ACC112 (cell line): ENCODE results near the gene ZFC3H1.

Source experiments
- H2AFZ ChIP-seq: fragments of 200-600 bp; sonication (generic); one replicate; pipeline ENCODE4 v1.6.0; 2017; ENCODE audit warnings: antibody characterized with exemption, low read length; ENCODE audit not compliant: unreplicated experiment
- H3K27ac ChIP-seq: fragments of 200-600 bp; sonication (generic); 2 replicates; pipeline ENCODE4 v1.5.1; 2014; ENCODE audit warnings: low read depth, mild to moderate bottlenecking, antibody characterized with exemption, low read length, moderate library complexity
- H3K27me3 ChIP-seq: fragments of 200-600 bp; sonication (generic); 2 replicates; pipeline ENCODE4 v1.6.1; 2014; ENCODE audit warnings: mild to moderate bottlenecking, antibody characterized with exemption, low read length, moderate library complexity, mixed read lengths; ENCODE audit not compliant: insufficient read depth
- H3K36me3 ChIP-seq: fragments of 200-600 bp; sonication (generic); 2 replicates; pipeline ENCODE4 v1.6.1; 2016; ENCODE audit warnings: mild to moderate bottlenecking, antibody characterized with exemption, low read length, moderate library complexity, mixed read lengths; ENCODE audit not compliant: insufficient read depth
- H3K4me1 ChIP-seq: fragments of 200-600 bp; sonication (generic); one replicate; pipeline ENCODE4 v1.6.1; 2016; ENCODE audit warnings: low read length, mixed read lengths; ENCODE audit not compliant: insufficient read depth, unreplicated experiment, control insufficient read depth
- H3K4me3 ChIP-seq: fragments of 200-600 bp; sonication (generic); 2 replicates; pipeline ENCODE4 v1.5.1; 2014; ENCODE audit warnings: mild to moderate bottlenecking, low read depth, low read length
- H3K79me2 ChIP-seq: fragments of 200-600 bp; sonication (generic); one replicate; pipeline ENCODE4 v1.6.0; 2016; ENCODE audit warnings: low read length; ENCODE audit not compliant: control insufficient read depth, unreplicated experiment, insufficient read depth

Gene ZFC3H1

GRCh38 chr12:71655495-71655894 lies 8.2 kb downstream of the ZFC3H1 start:
- peak overlapping the region; percentile 23; the same call in 1 of the 2 replicates for H3K4me3 ChIP-seq
- H3K27ac ChIP-seq = no peak overlapping the region
- H3K4me1 ChIP-seq = peaks cover 16% of the 10 kb centered on the region
- no peak overlapping the region for H2AFZ ChIP-seq
- no peaks in the 10 kb centered on the region for H3K27me3 ChIP-seq
- H3K79me2 ChIP-seq = peaks cover 93% of the 10 kb centered on the region
- peaks cover 81% of the 10 kb centered on the region for H3K36me3 ChIP-seq

GRCh38 chr12:71654200-71654599 lies 9.4 kb downstream of the ZFC3H1 start:
- no peak overlapping the region for H3K4me3 ChIP-seq
- H3K27ac ChIP-seq = no peak overlapping the region
- H3K36me3 ChIP-seq = peaks cover 70% of the 10 kb centered on the region
- H3K4me1 ChIP-seq = peaks cover 6% of the 10 kb centered on the region
- peaks cover 93% of the 10 kb centered on the region for H3K79me2 ChIP-seq
- H2AFZ ChIP-seq = no peak overlapping the region
- H3K27me3 ChIP-seq = no peaks in the 10 kb centered on the region

GRCh38 chr12:71653137-71653536 lies 10.5 kb downstream of the ZFC3H1 start:
- H2AFZ ChIP-seq = no peak overlapping the region
- no peak overlapping the region for H3K27ac ChIP-seq
- peaks cover 91% of the 10 kb centered on the region for H3K79me2 ChIP-seq
- no peak overlapping the region for H3K4me3 ChIP-seq
- peaks cover 65% of the 10 kb centered on the region for H3K36me3 ChIP-seq
- no peaks in the 10 kb centered on the region for H3K27me3 ChIP-seq
- peaks cover 6% of the 10 kb centered on the region for H3K4me1 ChIP-seq

- Histone ChIP-seq H3K79me2 (peaks cover 94% of the 10 kb centered on the region), H3K27ac (no peak overlapping the region), H2AFZ (no peak overlapping the region), H3K36me3 (peaks cover 65% of the 10 kb centered on the region), H3K4me1 (peaks cover 6% of the 10 kb centered on the region), H3K4me3 (no peak overlapping the region), H3K27me3 (no peaks in the 10 kb centered on the region)
Observed at GRCh38 chr12:71652656-71653055, 11.0 kb downstream of the ZFC3H1 start.

- Histone ChIP-seq H3K36me3 (peaks cover 58% of the 10 kb centered on the region), H3K4me3 (no peak overlapping the region), H3K27me3 (no peaks in the 10 kb centered on the region), H3K4me1 (no peaks in the 10 kb centered on the region), H2AFZ (no peak overlapping the region), H3K27ac (no peak overlapping the region), H3K79me2 (peaks cover 75% of the 10 kb centered on the region)
Observed at GRCh38 chr12:71649401-71649800, 14.2 kb downstream of the ZFC3H1 start.

GRCh38 chr12:71648537-71648936 lies 15.1 kb downstream of the ZFC3H1 start:
- peaks cover 72% of the 10 kb centered on the region for H3K79me2 ChIP-seq
- H2AFZ ChIP-seq = no peak overlapping the region
- H3K4me3 ChIP-seq = no peak overlapping the region
- no peak overlapping the region for H3K27ac ChIP-seq
- no peaks in the 10 kb centered on the region for H3K4me1 ChIP-seq
- no peaks in the 10 kb centered on the region for H3K27me3 ChIP-seq
- H3K36me3 ChIP-seq = peaks cover 58% of the 10 kb centered on the region

- H3K27ac ChIP-seq = no peak overlapping the region
- H2AFZ ChIP-seq = no peak overlapping the region
- peaks cover 48% of the 10 kb centered on the region for H3K36me3 ChIP-seq
- H3K79me2 ChIP-seq = peaks cover 53% of the 10 kb centered on the region
- no peak overlapping the region for H3K4me3 ChIP-seq
- H3K4me1 ChIP-seq = no peaks in the 10 kb centered on the region
- no peaks in the 10 kb centered on the region for H3K27me3 ChIP-seq
Observed at GRCh38 chr12:71646512-71646911, 17.1 kb downstream of the ZFC3H1 start.

- Histone ChIP-seq H3K36me3 (peaks cover 48% of the 10 kb centered on the region), H3K79me2 (peaks cover 45% of the 10 kb centered on the region), H3K27me3 (no peaks in the 10 kb centered on the region), H3K27ac (no peak overlapping the region), H3K4me1 (no peaks in the 10 kb centered on the region), H2AFZ (no peak overlapping the region), H3K4me3 (no peak overlapping the region)
Observed at GRCh38 chr12:71645268-71645667, 18.4 kb downstream of the ZFC3H1 start.

GRCh38 chr12:71642264-71642663 lies 21.4 kb downstream of the ZFC3H1 start:
- Histone ChIP-seq H3K4me1 (no peaks in the 10 kb centered on the region), H3K36me3 (peaks cover 39% of the 10 kb centered on the region), H2AFZ (no peak overlapping the region), H3K79me2 (peaks cover 27% of the 10 kb centered on the region), H3K27me3 (no peaks in the 10 kb centered on the region), H3K27ac (peak overlapping the region; percentile 14; the same call in 1 of the 2 replicates), H3K4me3 (no peak overlapping the region)

GRCh38 chr12:71641390-71641789 lies 22.3 kb downstream of the ZFC3H1 start:
- H3K4me3 ChIP-seq = no peak overlapping the region
- peaks cover 33% of the 10 kb centered on the region for H3K36me3 ChIP-seq
- H3K27ac ChIP-seq = peak overlapping the region; percentile 14
- no peaks in the 10 kb centered on the region for H3K4me1 ChIP-seq
- H2AFZ ChIP-seq = no peak overlapping the region
- peaks cover 21% of the 10 kb centered on the region for H3K79me2 ChIP-seq
- H3K27me3 ChIP-seq = no peaks in the 10 kb centered on the region

- Histone ChIP-seq H3K4me1 (no peaks in the 10 kb centered on the region), H3K27ac (no peak overlapping the region), H3K27me3 (no peaks in the 10 kb centered on the region), H3K79me2 (peaks cover 19% of the 10 kb centered on the region), H2AFZ (no peak overlapping the region), H3K4me3 (no peak overlapping the region), H3K36me3 (peaks cover 37% of the 10 kb centered on the region)
Observed at GRCh38 chr12:71640316-71640715, 23.3 kb downstream of the ZFC3H1 start.
